Brain microvascular endothelial cell (primary cell): ENCODE measurements around the gene UBASH3A.

Source experiments
- DNase-seq: peaks from one replicate; pipeline ENCODE4 v3.0.0-alpha.2; 2020
- H3K27ac ChIP-seq: fragments of 250-450 bp; sonication (Bioruptor Pico); 2 replicates; pipeline ENCODE4 v1.5.1; 2020; ENCODE audit warnings: mild to moderate bottlenecking, moderate library complexity
- H3K27me3 ChIP-seq: fragments of 250-450 bp; sonication (Bioruptor Pico); replicated peaks from 2 replicates; pipeline ENCODE4 v1.5.1; 2020; ENCODE audit warnings: mild to moderate bottlenecking
- H3K36me3 ChIP-seq: fragments of 250-450 bp; sonication (Bioruptor Pico); replicated peaks from 2 replicates; pipeline ENCODE4 v1.5.1; 2020; ENCODE audit warnings: mild to moderate bottlenecking
- H3K4me3 ChIP-seq: 2 replicates; pipeline ENCODE4 v1.5.1; 2011; ENCODE audit warnings: low read depth, mild to moderate bottlenecking, control low read depth, low read length, moderate library complexity
- in situ Hi-C: cut with HindIII; loops from 2 replicates; pipeline ENCODE4 v1.10.0; 2017; ENCODE audit warnings: low sequenced_read_pairs, low pct_ligation_motif_present
- TF ChIP-seq, protein P1 (sequence below): IDR thresholded peaks from 2 replicates; pipeline ENCODE4 v1.5.1; 2011; ENCODE audit warnings: low read depth, mild to moderate bottlenecking, moderate library complexity, low read length, control low read depth, inconsistent platforms; ENCODE audit errors: missing control alignments

The UBASH3A gene

DNA sequence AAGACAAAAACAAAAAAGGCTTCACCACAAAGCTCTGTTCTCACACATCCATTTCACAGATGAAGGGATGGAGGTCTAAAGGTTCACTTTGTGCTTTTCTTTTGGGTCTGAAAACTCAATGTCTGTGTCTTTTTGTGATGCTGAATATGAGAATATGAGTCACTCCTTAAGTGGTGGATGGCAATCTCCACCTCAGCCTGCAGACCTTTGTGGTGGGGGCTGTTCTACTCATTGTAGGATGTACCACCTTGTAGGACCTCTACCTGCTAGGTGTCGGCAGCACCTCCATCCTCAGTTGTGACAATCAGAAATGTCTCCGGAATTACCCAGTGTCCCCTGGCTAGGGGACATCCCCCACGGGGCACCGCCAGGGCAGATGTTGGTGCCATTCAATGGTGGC lies 42.8 kb downstream of the UBASH3A start:
- no peak for DNase-seq
- Histone ChIP-seq H3K27ac (no peak overlapping the region), H3K4me3 (no peak overlapping the region), H3K36me3 (no peaks in the 10 kb centered on the region), H3K27me3 (no peaks in the 10 kb centered on the region)
- in situ Hi-C loops = no loop called here
- TF ChIP-seq, protein P1, sequence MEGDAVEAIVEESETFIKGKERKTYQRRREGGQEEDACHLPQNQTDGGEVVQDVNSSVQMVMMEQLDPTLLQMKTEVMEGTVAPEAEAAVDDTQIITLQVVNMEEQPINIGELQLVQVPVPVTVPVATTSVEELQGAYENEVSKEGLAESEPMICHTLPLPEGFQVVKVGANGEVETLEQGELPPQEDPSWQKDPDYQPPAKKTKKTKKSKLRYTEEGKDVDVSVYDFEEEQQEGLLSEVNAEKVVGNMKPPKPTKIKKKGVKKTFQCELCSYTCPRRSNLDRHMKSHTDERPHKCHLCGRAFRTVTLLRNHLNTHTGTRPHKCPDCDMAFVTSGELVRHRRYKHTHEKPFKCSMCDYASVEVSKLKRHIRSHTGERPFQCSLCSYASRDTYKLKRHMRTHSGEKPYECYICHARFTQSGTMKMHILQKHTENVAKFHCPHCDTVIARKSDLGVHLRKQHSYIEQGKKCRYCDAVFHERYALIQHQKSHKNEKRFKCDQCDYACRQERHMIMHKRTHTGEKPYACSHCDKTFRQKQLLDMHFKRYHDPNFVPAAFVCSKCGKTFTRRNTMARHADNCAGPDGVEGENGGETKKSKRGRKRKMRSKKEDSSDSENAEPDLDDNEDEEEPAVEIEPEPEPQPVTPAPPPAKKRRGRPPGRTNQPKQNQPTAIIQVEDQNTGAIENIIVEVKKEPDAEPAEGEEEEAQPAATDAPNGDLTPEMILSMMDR = no peak

DNA sequence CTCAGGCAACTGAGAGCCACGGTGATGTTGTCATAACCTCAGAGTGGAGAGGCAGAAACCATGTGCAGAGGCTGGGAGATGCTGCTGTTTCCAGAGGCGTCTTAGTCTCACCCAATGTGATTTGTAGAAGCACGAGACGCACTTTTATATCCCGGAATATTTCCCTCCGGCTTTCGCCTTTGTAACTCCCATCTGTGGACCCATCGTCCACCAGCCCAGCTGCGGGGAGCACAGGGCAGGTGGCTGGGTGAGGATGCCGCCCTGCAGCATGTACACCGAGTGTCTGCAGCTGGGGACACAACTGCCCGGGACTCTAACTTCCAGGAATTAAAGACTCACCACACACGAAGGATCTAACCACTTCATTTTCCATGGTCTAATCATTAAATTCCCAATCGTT lies 43.5 kb downstream of the UBASH3A start:
- no peak overlapping the region for H3K27ac ChIP-seq
- H3K27me3 ChIP-seq = no peaks in the 10 kb centered on the region
- DNase-seq = no peak
- no peaks in the 10 kb centered on the region for H3K36me3 ChIP-seq
- no peak overlapping the region for H3K4me3 ChIP-seq
- TF ChIP-seq, protein P1 = no peak
- in situ Hi-C loops = no loop called here

DNA sequence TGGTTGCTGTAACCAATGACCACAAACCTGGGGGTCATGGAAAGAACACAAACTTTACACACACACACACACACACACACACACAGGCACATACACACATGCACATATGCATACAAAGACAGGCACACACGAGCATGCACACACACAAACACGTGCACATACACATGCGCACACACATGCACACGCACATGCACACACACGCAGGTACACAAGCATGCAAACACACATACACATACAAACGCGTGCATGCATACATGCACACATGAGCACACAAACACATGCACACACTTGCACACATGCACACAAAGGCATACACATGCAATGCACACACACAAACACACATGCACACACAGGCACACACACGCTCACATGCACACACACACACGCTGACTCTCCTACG lies 44.0 kb downstream of the UBASH3A start:
- no peak overlapping the region for H3K4me3 ChIP-seq
- in situ Hi-C loops = no loop called here

GRCh38 chr21:42448686-42449085 lies 45.0 kb downstream of the UBASH3A start:
- Histone ChIP-seq H3K27ac (no peak overlapping the region), H3K27me3 (no peaks in the 10 kb centered on the region), H3K36me3 (no peaks in the 10 kb centered on the region), H3K4me3 (no peak overlapping the region)
- in situ Hi-C loops = no loop called here
- no peak for DNase-seq
- TF ChIP-seq, protein P1 = no peak

More for the DNA sequence above, 44.0 kb downstream of the UBASH3A start:
- Histone ChIP-seq H3K27me3 (no peaks in the 10 kb centered on the region), H3K27ac (no peak overlapping the region), H3K36me3 (no peaks in the 10 kb centered on the region)
- DNase-seq = no peak
- TF ChIP-seq, protein P1 = no peak

- no peak for DNase-seq
- in situ Hi-C loops = no loop called here
- Histone ChIP-seq H3K36me3 (no peaks in the 10 kb centered on the region), H3K4me3 (no peak overlapping the region), H3K27me3 (no peaks in the 10 kb centered on the region), H3K27ac (no peak overlapping the region)
- TF ChIP-seq, protein P1 = no peak
These were observed 48.2 kb downstream of the UBASH3A start for GRCh38 chr21:42451941-42452340.
